Mesendoderm (in vitro differentiated cells): Measurements from ENCODE around the gene LRRC7.

Experiments used
- DNase-seq: peaks from one replicate; pipeline ENCODE4 v3.0.0; 2013
- H2AK5ac ChIP-seq: 2 replicates; pipeline ENCODE4 v1.6.1; 2013; ENCODE audit warnings: low read length, inconsistent platforms
- H2BK120ac ChIP-seq: 2 replicates; pipeline ENCODE4 v1.6.1; 2013; ENCODE audit warnings: low read depth, mild to moderate bottlenecking, low read length, moderate library complexity, mixed read lengths
- H2BK15ac ChIP-seq: replicated peaks from 2 replicates; pipeline ENCODE4 v1.6.1; 2013; ENCODE audit warnings: low read depth, mild to moderate bottlenecking, moderate library complexity
- H2BK5ac ChIP-seq: 2 replicates; pipeline ENCODE4 v1.6.1; 2013; ENCODE audit warnings: low read length, inconsistent platforms
- H3K18ac ChIP-seq: 2 replicates; pipeline ENCODE4 v1.6.1; 2013; ENCODE audit warnings: mild to moderate bottlenecking, low read length, mixed read lengths
- H3K23ac ChIP-seq: one replicate; pipeline ENCODE4 v1.6.1; 2013; ENCODE audit warnings: low read length
- H3K27ac ChIP-seq: 2 replicates; pipeline ENCODE4 v1.5.1; 2013; ENCODE audit warnings: low read depth, mild to moderate bottlenecking, inconsistent platforms, low read length, moderate library complexity
- H3K27me3 ChIP-seq: 2 replicates; pipeline ENCODE4 v1.6.1; 2013; ENCODE audit warnings: low read length, control low read depth, mild to moderate bottlenecking, inconsistent platforms; ENCODE audit not compliant: insufficient read depth, poor library complexity
- H3K36me3 ChIP-seq: 2 replicates; pipeline ENCODE4 v1.6.1; 2013; ENCODE audit warnings: low read length, inconsistent platforms; ENCODE audit not compliant: control insufficient read depth, insufficient read depth
- H3K4ac ChIP-seq: one replicate; pipeline ENCODE4 v1.6.1; 2013; ENCODE audit warnings: low read depth, mild to moderate bottlenecking, low read length, moderate library complexity
- H3K4me1 ChIP-seq: 2 replicates; pipeline ENCODE4 v1.6.1; 2013; ENCODE audit warnings: low read depth, low read length, inconsistent platforms; ENCODE audit not compliant: control insufficient read depth
- H3K4me2 ChIP-seq: 2 replicates; pipeline ENCODE4 v1.6.1; 2013; ENCODE audit warnings: low read length
- H3K4me3 ChIP-seq: 2 replicates; pipeline ENCODE4 v1.5.1; 2013; ENCODE audit warnings: mild to moderate bottlenecking, low read length
- H3K56ac ChIP-seq: one replicate; pipeline ENCODE4 v1.6.1; 2013; ENCODE audit warnings: low read length
- H3K79me1 ChIP-seq: 2 replicates; pipeline ENCODE4 v1.6.1; 2013; ENCODE audit warnings: low read length, inconsistent platforms
- H3K79me2 ChIP-seq: 2 replicates; pipeline ENCODE4 v1.6.1; 2013; ENCODE audit warnings: mild to moderate bottlenecking, low read length; ENCODE audit not compliant: control insufficient read depth, insufficient read depth
- H3K9ac ChIP-seq: 2 replicates; pipeline ENCODE4 v1.6.1; 2013; ENCODE audit warnings: low read length, inconsistent platforms
- H4K5ac ChIP-seq: one replicate; pipeline ENCODE4 v1.6.1; 2013; ENCODE audit warnings: low read length
- H4K8ac ChIP-seq: one replicate; pipeline ENCODE4 v1.6.1; 2013; ENCODE audit warnings: low read depth, mild to moderate bottlenecking, control low read depth, low read length, moderate library complexity
- WGBS: extraction: QIAGEN DNeasy Blood & Tissue Kit; methylation state at CpG from one replicate; pipeline ENCODE4 v1.1.7; 2013; ENCODE audit warnings: low lambda C conversion rate, missing lambda C conversion rate; ENCODE audit not compliant: insufficient coverage; ENCODE audit errors: extremely low coverage; 5-methylcytosine and 5-hydroxymethylcytosine counted together

The LRRC7 gene

DNA sequence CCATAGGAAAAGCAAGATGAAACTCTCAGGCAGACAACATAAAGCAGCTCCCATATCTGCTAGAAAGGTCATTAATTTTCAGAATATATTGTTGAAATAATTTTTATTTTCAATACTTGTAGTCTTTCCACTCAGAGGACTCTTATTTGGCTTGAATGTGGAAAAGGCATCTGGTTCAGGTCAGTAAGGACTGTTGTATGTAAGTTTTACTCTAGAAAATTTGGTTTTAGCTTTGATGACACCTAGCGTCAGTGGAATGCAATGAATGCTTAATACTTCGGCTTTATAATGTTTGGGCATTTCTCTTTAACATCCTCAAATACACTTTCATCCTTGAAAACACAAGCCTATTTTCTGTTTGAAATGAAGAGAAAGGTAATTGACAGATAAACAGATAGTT, 574.4 kb downstream of the LRRC7 start:
- Histone ChIP-seq H2BK120ac (no peak overlapping the region), H3K79me2 (no peaks in the 10 kb centered on the region), H4K8ac (no peak overlapping the region), H3K27me3 (no peaks in the 10 kb centered on the region), H3K36me3 (no peaks in the 10 kb centered on the region), H3K56ac (no peak overlapping the region), H2BK5ac (no peak overlapping the region), H4K5ac (no peak overlapping the region), H2BK15ac (no peak overlapping the region), H3K18ac (no peak overlapping the region), H3K23ac (no peak overlapping the region), H3K4me1 (peaks cover 9% of the 10 kb centered on the region), H3K9ac (no peak overlapping the region), H3K4ac (no peak overlapping the region), H2AK5ac (no peak overlapping the region), H3K27ac (no peak overlapping the region), H3K4me3 (no peak overlapping the region), H3K79me1 (no peaks in the 10 kb centered on the region), H3K4me2 (no peak overlapping the region)
- WGBS = no CpG with 5 or more reads among the region's 2 CpGs
- DNase-seq = no peak

DNA sequence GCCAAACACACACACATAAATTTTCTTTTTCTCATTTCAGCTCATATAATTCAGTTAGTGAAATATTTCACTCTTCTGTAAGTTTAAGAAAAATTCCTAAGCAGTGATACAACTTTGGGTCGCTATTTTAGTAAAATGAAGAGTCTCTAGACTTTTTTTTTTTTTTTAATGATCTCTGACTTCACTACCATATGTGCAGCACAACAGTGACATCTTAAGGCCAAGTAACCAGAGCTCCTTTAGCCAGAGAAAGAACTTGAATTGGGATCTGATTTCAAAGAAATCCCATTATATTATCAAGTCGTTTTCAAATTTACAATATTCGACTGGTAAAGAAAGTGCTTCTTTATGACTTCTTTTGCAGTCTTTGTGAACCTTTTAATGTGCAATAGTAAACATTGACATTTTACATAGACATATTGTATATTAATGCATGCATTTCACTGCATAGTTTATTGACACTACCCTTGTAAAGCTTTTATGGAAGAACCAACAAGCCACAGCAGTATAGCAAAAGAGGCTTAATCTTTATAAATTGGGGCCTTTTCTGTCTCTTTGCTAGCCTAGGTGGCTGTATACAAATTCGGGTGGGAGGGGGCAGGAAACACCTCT, 575.4 kb downstream of the LRRC7 start:
- no CpG with 5 or more reads among the region's 4 CpGs for WGBS
- Histone ChIP-seq H4K8ac (no peak overlapping the region), H3K27ac (no peak overlapping the region), H2BK120ac (no peak overlapping the region), H3K18ac (no peak overlapping the region), H3K79me1 (no peaks in the 10 kb centered on the region), H2BK5ac (no peak overlapping the region), H2BK15ac (no peak overlapping the region), H3K4me2 (no peak overlapping the region), H4K5ac (no peak overlapping the region), H3K79me2 (no peaks in the 10 kb centered on the region), H3K27me3 (no peaks in the 10 kb centered on the region), H3K36me3 (no peaks in the 10 kb centered on the region), H3K23ac (no peak overlapping the region), H2AK5ac (no peak overlapping the region), H3K4me1 (peaks cover 9% of the 10 kb centered on the region), H3K9ac (no peak overlapping the region), H3K4me3 (no peak overlapping the region), H3K56ac (no peak overlapping the region), H3K4ac (no peak overlapping the region)
- DNase-seq = peak; percentile 19

DNA sequence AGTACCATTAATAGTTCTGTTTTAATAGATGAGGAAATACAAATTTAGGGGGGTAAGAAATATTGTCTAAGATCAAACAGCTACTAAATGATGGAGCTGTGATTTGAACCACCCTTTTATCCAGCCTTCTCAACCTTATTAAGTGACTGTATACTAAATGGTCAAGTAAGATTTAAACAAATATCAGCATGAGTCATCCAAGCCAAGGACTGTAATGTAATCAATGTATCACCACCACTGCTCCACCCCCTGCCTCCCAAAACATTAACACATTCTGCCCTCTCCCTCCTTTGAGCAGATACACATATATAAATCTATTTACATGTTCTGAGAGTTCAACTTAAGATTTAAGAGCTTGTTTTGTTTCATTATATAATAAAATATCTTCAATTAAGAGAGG, 578.8 kb downstream of the LRRC7 start:
- no peak overlapping the region for H2BK15ac ChIP-seq
- H3K4me2 ChIP-seq = no peak overlapping the region
- no peak overlapping the region for H3K4me3 ChIP-seq
- H3K23ac ChIP-seq = no peak overlapping the region
- peaks cover 3% of the 10 kb centered on the region for H3K4me1 ChIP-seq
- H4K8ac ChIP-seq = no peak overlapping the region
- no peaks in the 10 kb centered on the region for H3K36me3 ChIP-seq
- H4K5ac ChIP-seq = no peak overlapping the region
- no peaks in the 10 kb centered on the region for H3K79me2 ChIP-seq
- H2AK5ac ChIP-seq = no peak overlapping the region
- no peak overlapping the region for H3K27ac ChIP-seq
- H3K4ac ChIP-seq = no peak overlapping the region
- no peak overlapping the region for H2BK5ac ChIP-seq
- H3K18ac ChIP-seq = no peak overlapping the region
- no peak overlapping the region for H2BK120ac ChIP-seq
- H3K56ac ChIP-seq = no peak overlapping the region
- DNase-seq = no peak
- no peaks in the 10 kb centered on the region for H3K79me1 ChIP-seq
- no peak overlapping the region for H3K9ac ChIP-seq
- no peaks in the 10 kb centered on the region for H3K27me3 ChIP-seq

DNA sequence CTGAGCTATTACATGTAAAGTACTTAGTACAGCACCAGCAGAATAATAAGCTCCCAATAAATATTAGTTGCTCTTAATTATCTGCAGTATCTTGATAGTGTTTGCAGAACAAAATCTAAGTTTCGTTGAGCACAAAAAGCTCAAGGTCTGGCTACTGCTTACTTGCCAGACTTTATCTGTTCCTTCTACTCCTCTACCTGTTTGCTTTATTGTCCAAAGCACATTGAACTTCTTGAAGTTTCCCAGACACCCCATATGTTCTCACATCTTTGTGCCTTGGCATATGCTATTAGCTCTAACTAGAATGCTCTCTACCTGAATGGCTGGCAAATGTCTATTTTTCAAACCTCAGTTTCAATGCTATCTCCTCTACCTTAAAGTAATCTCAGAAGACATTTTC, 582.7 kb downstream of the LRRC7 start:
- no CpG with 5 or more reads among the region's 1 CpG for WGBS

DNA sequence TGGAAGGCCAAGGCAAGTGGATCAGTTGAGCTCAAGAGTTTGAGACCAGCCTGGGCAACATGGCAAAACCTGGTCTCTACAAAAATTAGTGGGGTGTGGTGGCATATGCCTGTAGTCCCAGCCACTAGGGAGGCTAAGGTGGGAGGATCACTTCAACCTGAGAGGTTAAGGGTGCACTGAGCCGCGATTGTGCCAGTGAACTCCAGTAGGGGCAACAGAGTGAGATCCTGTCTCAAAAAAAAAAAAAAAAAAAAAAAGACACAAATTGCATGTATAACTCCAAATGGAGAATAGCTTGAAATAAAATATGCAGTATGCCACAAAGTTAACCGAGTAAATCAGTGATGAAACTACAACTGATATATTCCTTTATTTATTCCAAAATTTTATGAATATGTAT, 586.0 kb downstream of the LRRC7 start:
- no peak overlapping the region for H3K27ac ChIP-seq
- H3K36me3 ChIP-seq = no peaks in the 10 kb centered on the region
- H4K5ac ChIP-seq = no peak overlapping the region
- no peaks in the 10 kb centered on the region for H3K27me3 ChIP-seq
- H3K4me3 ChIP-seq = no peak overlapping the region
- no peak overlapping the region for H3K4me2 ChIP-seq
- no peak overlapping the region for H3K4ac ChIP-seq
- no peak overlapping the region for H2BK5ac ChIP-seq
- peaks cover 3% of the 10 kb centered on the region for H3K4me1 ChIP-seq
- H3K79me1 ChIP-seq = no peaks in the 10 kb centered on the region
- no peak overlapping the region for H2BK15ac ChIP-seq
- DNase-seq = no peak
- no peak overlapping the region for H4K8ac ChIP-seq
- H3K79me2 ChIP-seq = no peaks in the 10 kb centered on the region
- H3K9ac ChIP-seq = no peak overlapping the region
- no peak overlapping the region for H2AK5ac ChIP-seq
- H2BK120ac ChIP-seq = no peak overlapping the region
- H3K18ac ChIP-seq = no peak overlapping the region
- H3K23ac ChIP-seq = no peak overlapping the region
- H3K56ac ChIP-seq = no peak overlapping the region
- WGBS = no CpG with 5 or more reads among the region's 3 CpGs

More for the DNA sequence above, 582.7 kb downstream of the LRRC7 start:
- Histone ChIP-seq H3K4me2 (no peak overlapping the region), H2BK15ac (no peak overlapping the region), H3K4ac (no peak overlapping the region), H3K18ac (no peak overlapping the region), H3K27me3 (no peaks in the 10 kb centered on the region), H3K9ac (no peak overlapping the region), H3K36me3 (no peaks in the 10 kb centered on the region), H3K4me1 (peaks cover 3% of the 10 kb centered on the region), H3K79me2 (no peaks in the 10 kb centered on the region), H3K4me3 (no peak overlapping the region), H3K23ac (no peak overlapping the region), H2BK5ac (no peak overlapping the region), H3K79me1 (no peaks in the 10 kb centered on the region), H3K56ac (no peak overlapping the region), H3K27ac (no peak overlapping the region), H2BK120ac (no peak overlapping the region), H4K8ac (no peak overlapping the region), H2AK5ac (no peak overlapping the region), H4K5ac (no peak overlapping the region)
- no peak for DNase-seq

DNA sequence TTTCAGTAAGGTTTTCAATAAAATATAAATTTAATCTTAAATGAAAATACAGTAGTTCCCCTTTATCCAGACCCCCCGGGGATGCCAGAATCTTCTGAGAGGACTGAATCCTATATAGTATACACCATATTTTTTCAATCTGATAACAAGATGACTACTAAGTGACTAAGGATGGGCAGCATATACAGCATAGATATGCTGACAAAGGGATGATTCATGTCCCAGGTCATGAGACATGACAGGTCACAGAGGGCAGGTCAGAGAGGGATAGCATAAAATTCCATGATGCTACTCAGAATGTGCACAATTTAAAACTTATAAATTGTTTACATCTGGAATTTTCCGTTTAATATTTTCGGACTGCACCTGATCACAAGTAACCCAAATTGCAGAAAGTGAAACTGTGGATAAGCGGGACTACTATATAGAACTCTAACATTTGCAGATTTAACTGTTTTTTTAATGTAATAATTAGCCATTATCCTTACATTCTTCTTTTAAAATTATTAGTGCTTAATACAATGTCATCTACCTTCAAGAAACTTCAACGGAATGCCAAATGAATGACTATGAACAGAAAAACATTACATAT, 588.9 kb downstream of the LRRC7 start:
- Histone ChIP-seq H2BK15ac (no peak overlapping the region), H3K4me2 (no peak overlapping the region), H4K8ac (no peak overlapping the region), H3K4me1 (no peaks in the 10 kb centered on the region), H3K79me2 (no peaks in the 10 kb centered on the region), H3K4me3 (no peak overlapping the region), H2BK120ac (no peak overlapping the region), H3K36me3 (no peaks in the 10 kb centered on the region), H2BK5ac (no peak overlapping the region), H3K18ac (no peak overlapping the region), H3K56ac (no peak overlapping the region), H3K79me1 (no peaks in the 10 kb centered on the region), H4K5ac (no peak overlapping the region), H2AK5ac (no peak overlapping the region), H3K9ac (no peak overlapping the region), H3K23ac (no peak overlapping the region), H3K27me3 (no peaks in the 10 kb centered on the region), H3K4ac (no peak overlapping the region), H3K27ac (no peak overlapping the region)
- WGBS = no CpG with 5 or more reads among the region's 5 CpGs
- no peak for DNase-seq
